ENCODE results near the gene ACVR1C.

The ACVR1C gene

GRCh38 chr2:157489983-157490382 lies 138.7 kb downstream of the ACVR1C start:
- TF ChIP-seq POLR2AphosphoS5 (IDR thresholded peaks at IDR 0.05; ENCODE audit: low read depth, low read length), result no peak
- TF ChIP-seq FOXP2 (optimal IDR thresholded peaks at IDR 0.05; ENCODE audit: borderline replicate concordance, extremely low read depth, extremely low read length, insufficient read depth), result no peak
- TF ChIP-seq TAF1 (IDR thresholded peaks at IDR 0.05; ENCODE audit: borderline replicate concordance, insufficient read depth, low read length), result no peak
- no peak for TF ChIP-seq SIN3A (IDR thresholded peaks at IDR 0.05; ENCODE audit: borderline replicate concordance, insufficient read depth, low read length)
- no peak for TF ChIP-seq REST (IDR thresholded peaks at IDR 0.05; ENCODE audit: insufficient read depth in 1 of 2, low read depth in 2 of 2, low read length in 2 of 2)

- no peak for TF ChIP-seq REST (IDR thresholded peaks at IDR 0.05; ENCODE audit: insufficient read depth in 1 of 2, low read depth in 2 of 2, low read length in 2 of 2)
- no peak for TF ChIP-seq POLR2AphosphoS5 (IDR thresholded peaks at IDR 0.05; ENCODE audit: low read depth, low read length)
- no peak for TF ChIP-seq TAF1 (IDR thresholded peaks at IDR 0.05; ENCODE audit: borderline replicate concordance, insufficient read depth, low read length)
- no peak for TF ChIP-seq FOXP2 (optimal IDR thresholded peaks at IDR 0.05; ENCODE audit: borderline replicate concordance, extremely low read depth, extremely low read length, insufficient read depth)
- TF ChIP-seq SIN3A (IDR thresholded peaks at IDR 0.05; ENCODE audit: borderline replicate concordance, insufficient read depth, low read length), result no peak
Measured at GRCh38 chr2:157488877-157489276, 139.8 kb downstream of the ACVR1C start.

- no peak for TF ChIP-seq SIN3A (IDR thresholded peaks at IDR 0.05; ENCODE audit: borderline replicate concordance, insufficient read depth, low read length)
- TF ChIP-seq POLR2AphosphoS5 (IDR thresholded peaks at IDR 0.05; ENCODE audit: low read depth, low read length), result no peak
- no peak for TF ChIP-seq REST (IDR thresholded peaks at IDR 0.05; ENCODE audit: insufficient read depth in 1 of 2, low read depth in 2 of 2, low read length in 2 of 2)
- no peak for TF ChIP-seq TAF1 (IDR thresholded peaks at IDR 0.05; ENCODE audit: borderline replicate concordance, insufficient read depth, low read length)
- TF ChIP-seq FOXP2 (optimal IDR thresholded peaks at IDR 0.05; ENCODE audit: borderline replicate concordance, extremely low read depth, extremely low read length, insufficient read depth), result no peak
Measured at GRCh38 chr2:157487747-157488146, 140.9 kb downstream of the ACVR1C start.

- TF ChIP-seq REST (IDR thresholded peaks at IDR 0.05; ENCODE audit: insufficient read depth in 1 of 2, low read depth in 2 of 2, low read length in 2 of 2) (no peak), SIN3A (IDR thresholded peaks at IDR 0.05; ENCODE audit: borderline replicate concordance, insufficient read depth, low read length) (no peak), TAF1 (IDR thresholded peaks at IDR 0.05; ENCODE audit: borderline replicate concordance, insufficient read depth, low read length) (no peak), FOXP2 (optimal IDR thresholded peaks at IDR 0.05; ENCODE audit: borderline replicate concordance, extremely low read depth, extremely low read length, insufficient read depth) (no peak), POLR2AphosphoS5 (IDR thresholded peaks at IDR 0.05; ENCODE audit: low read depth, low read length) (no peak)
Measured at GRCh38 chr2:157487271-157487610, 141.4 kb downstream of the ACVR1C start.
